Measurements from ENCODE around the gene WFDC9.
"Not testable (repeated sequence)": the region's sequence is repeated elsewhere in the genome, so short reads cannot be mapped to it uniquely, and the experiment has no call there.

WFDC9 gene

DNA sequence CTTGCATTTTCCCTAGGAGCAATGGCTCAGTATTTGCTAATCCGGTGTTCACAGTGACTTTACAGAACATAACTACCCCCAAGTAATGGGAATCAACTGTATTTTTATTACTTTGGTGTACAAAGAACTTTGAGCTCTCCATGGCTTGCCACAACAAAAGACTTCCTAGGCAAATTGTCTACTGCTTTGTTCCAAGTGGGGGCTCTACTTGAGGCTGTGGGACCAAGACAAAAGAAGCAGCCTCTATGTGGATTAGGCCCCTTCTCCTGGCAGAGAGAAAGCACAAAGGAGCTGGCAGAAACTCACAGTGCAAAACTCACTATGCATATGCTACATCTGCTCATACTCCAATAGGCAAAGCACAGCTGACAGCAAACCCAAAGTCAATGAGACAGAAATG lies 52.9 kb downstream of the WFDC9 start:
- Histone ChIP-seq H3K36me3 (ENCODE audit: low read length) (no peaks in the 10 kb centered on the region), H4K20me1 (ENCODE audit: low read depth, low read length) (no peaks in the 10 kb centered on the region), H3K79me2 (ENCODE audit: insufficient read depth, low read length) (no peaks in the 10 kb centered on the region), H3K27ac (ENCODE audit: low read depth, low read length) (no peak overlapping the region), H3K4me3 (ENCODE audit: insufficient read depth, low read length, poor library complexity, severe bottlenecking) (no peak overlapping the region), H3K9me3 (ENCODE audit: insufficient read depth, low read length) (no peaks in the 10 kb centered on the region), H3K9me2 (replicated peaks; ENCODE audit: insufficient read depth, low read length) (no peaks in the 10 kb centered on the region), H3K27me3 (ENCODE audit: low read length) (no peaks in the 10 kb centered on the region), H3F3A (ENCODE audit: insufficient read depth) (no peaks in the 10 kb centered on the region), H3K4me2 (ENCODE audit: low read depth, low read length, poor library complexity, severe bottlenecking) (no peak overlapping the region), H3K9ac (ENCODE audit: low read length) (no peak overlapping the region), H2AFZ (ENCODE audit: low read depth, low read length, severe bottlenecking) (no peak overlapping the region)
- TF ChIP-seq EZH2phosphoT487 (conservative IDR thresholded peaks at IDR 0.05; ENCODE audit: low read length), result no peak
- TF ChIP-seq, protein P1, sequence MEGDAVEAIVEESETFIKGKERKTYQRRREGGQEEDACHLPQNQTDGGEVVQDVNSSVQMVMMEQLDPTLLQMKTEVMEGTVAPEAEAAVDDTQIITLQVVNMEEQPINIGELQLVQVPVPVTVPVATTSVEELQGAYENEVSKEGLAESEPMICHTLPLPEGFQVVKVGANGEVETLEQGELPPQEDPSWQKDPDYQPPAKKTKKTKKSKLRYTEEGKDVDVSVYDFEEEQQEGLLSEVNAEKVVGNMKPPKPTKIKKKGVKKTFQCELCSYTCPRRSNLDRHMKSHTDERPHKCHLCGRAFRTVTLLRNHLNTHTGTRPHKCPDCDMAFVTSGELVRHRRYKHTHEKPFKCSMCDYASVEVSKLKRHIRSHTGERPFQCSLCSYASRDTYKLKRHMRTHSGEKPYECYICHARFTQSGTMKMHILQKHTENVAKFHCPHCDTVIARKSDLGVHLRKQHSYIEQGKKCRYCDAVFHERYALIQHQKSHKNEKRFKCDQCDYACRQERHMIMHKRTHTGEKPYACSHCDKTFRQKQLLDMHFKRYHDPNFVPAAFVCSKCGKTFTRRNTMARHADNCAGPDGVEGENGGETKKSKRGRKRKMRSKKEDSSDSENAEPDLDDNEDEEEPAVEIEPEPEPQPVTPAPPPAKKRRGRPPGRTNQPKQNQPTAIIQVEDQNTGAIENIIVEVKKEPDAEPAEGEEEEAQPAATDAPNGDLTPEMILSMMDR (IDR thresholded peaks at IDR 0.05; ENCODE audit: insufficient read depth, low read length, poor library complexity, severe bottlenecking), result no peak

DNA sequence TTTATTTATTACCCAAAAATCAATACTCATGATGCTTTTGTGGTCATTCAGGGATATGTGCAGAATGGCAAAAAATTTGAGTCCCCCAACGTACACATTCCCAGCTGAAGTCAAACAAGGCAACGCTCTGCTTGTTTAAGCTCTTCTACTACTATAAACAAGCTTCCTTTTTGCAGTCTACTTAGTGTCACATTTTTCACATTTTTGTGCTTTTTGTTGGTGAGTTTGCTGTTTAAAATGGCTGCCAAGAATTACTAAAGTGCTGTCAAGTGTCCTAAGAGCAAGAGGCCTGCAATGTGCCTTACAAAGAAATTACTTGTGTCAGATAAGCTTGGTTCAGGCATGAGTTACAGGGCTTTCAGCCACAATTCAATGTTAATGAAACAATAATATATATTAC lies 54.1 kb downstream of the WFDC9 start:
- H3F3A ChIP-seq (ENCODE audit: insufficient read depth), result no peaks in the 10 kb centered on the region
- no peaks in the 10 kb centered on the region for H3K9me3 ChIP-seq (ENCODE audit: insufficient read depth, low read length)
- no peak overlapping the region for H3K4me3 ChIP-seq (ENCODE audit: insufficient read depth, low read length, poor library complexity, severe bottlenecking)
- no peak overlapping the region for H3K9ac ChIP-seq (ENCODE audit: low read length)
- no peaks in the 10 kb centered on the region for H4K20me1 ChIP-seq (ENCODE audit: low read depth, low read length)
- no peaks in the 10 kb centered on the region for H3K36me3 ChIP-seq (ENCODE audit: low read length)
- TF ChIP-seq, protein P1 (IDR thresholded peaks at IDR 0.05; ENCODE audit: insufficient read depth, low read length, poor library complexity, severe bottlenecking), result no peak
- no peak for TF ChIP-seq EZH2phosphoT487 (conservative IDR thresholded peaks at IDR 0.05; ENCODE audit: low read length)
- H2AFZ ChIP-seq (ENCODE audit: low read depth, low read length, severe bottlenecking), result no peak overlapping the region
- no peak overlapping the region for H3K4me2 ChIP-seq (ENCODE audit: low read depth, low read length, poor library complexity, severe bottlenecking)
- no peaks in the 10 kb centered on the region for H3K27me3 ChIP-seq (ENCODE audit: low read length)
- no peak overlapping the region for H3K27ac ChIP-seq (ENCODE audit: low read depth, low read length)
- no peaks in the 10 kb centered on the region for H3K79me2 ChIP-seq (ENCODE audit: insufficient read depth, low read length)
- H3K9me2 ChIP-seq (replicated peaks; ENCODE audit: insufficient read depth, low read length), result no peaks in the 10 kb centered on the region

DNA sequence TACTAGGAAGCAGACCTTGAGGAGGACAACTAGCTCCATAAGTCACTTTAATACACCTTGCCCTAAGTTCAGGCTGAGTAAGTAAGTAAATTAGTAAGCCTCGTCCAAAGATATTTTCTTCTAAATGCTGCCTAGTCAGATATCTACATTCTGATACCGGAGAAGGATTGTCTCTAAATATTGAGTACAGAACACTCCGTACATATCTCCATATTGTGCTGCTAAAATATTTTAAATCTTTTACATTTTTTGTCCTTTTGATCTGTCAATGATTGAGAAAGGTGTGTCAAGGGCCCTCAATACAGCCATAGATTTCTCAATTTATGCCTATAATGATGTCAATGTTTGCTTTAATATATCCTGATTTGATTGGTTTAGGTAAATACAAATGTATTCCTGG lies 55.2 kb downstream of the WFDC9 start:
- no peaks in the 10 kb centered on the region for H4K20me1 ChIP-seq (ENCODE audit: low read depth, low read length)

DNA sequence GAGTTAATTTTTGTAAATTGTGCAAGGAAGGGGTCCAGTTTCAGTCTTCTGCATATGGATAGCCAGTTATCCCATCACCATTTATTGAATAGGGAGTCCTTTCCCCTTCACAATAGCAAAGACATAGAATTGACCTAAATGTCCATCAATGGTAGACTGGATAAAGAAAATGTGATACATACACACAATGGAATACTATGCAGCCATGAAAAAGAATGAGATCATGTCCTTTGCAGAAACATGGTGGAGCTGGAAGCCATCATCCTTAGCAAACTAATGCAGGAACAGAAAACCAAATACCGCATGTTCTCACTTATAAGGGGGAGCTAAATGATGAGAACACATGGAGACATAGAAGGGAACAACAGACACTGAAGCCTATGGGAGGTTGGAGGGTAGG lies 61.4 kb downstream of the WFDC9 start:
- H3F3A ChIP-seq (ENCODE audit: insufficient read depth); H3K36me3 ChIP-seq (ENCODE audit: low read length); H3K79me2 ChIP-seq (ENCODE audit: insufficient read depth, low read length); H3K9me2 ChIP-seq (replicated peaks; ENCODE audit: insufficient read depth, low read length); H3K9me3 ChIP-seq (ENCODE audit: insufficient read depth, low read length); H3K9ac ChIP-seq (ENCODE audit: low read length); H3K4me2 ChIP-seq (ENCODE audit: low read depth, low read length, poor library complexity, severe bottlenecking); H3K27me3 ChIP-seq (ENCODE audit: low read length); H2AFZ ChIP-seq (ENCODE audit: low read depth, low read length, severe bottlenecking); H4K20me1 ChIP-seq (ENCODE audit: low read depth, low read length); H3K4me3 ChIP-seq (ENCODE audit: insufficient read depth, low read length, poor library complexity, severe bottlenecking); H3K27ac ChIP-seq (ENCODE audit: low read depth, low read length): not testable (repeated sequence)

More for the DNA sequence above, 55.2 kb downstream of the WFDC9 start:
- Histone ChIP-seq H3K36me3 (ENCODE audit: low read length) (no peaks in the 10 kb centered on the region), H3K9me3 (ENCODE audit: insufficient read depth, low read length) (no peaks in the 10 kb centered on the region), H2AFZ (ENCODE audit: low read depth, low read length, severe bottlenecking) (no peak overlapping the region), H3K4me3 (ENCODE audit: insufficient read depth, low read length, poor library complexity, severe bottlenecking) (no peak overlapping the region), H3K9ac (ENCODE audit: low read length) (no peak overlapping the region), H3K4me2 (ENCODE audit: low read depth, low read length, poor library complexity, severe bottlenecking) (no peak overlapping the region), H3F3A (ENCODE audit: insufficient read depth) (no peaks in the 10 kb centered on the region), H3K27ac (ENCODE audit: low read depth, low read length) (no peak overlapping the region), H3K9me2 (replicated peaks; ENCODE audit: insufficient read depth, low read length) (no peaks in the 10 kb centered on the region), H3K79me2 (ENCODE audit: insufficient read depth, low read length) (no peaks in the 10 kb centered on the region), H3K27me3 (ENCODE audit: low read length) (no peaks in the 10 kb centered on the region)
- no peak for TF ChIP-seq EZH2phosphoT487 (conservative IDR thresholded peaks at IDR 0.05; ENCODE audit: low read length)
- TF ChIP-seq, protein P1 (IDR thresholded peaks at IDR 0.05; ENCODE audit: insufficient read depth, low read length, poor library complexity, severe bottlenecking), result no peak
